ENCODE results near the gene MORN1.

MORN1 gene

GRCh38 chr1:2302292-2302925, 88.9 kb downstream of the MORN1 start:
- no peak for DNase-seq

- DNase-seq = no peak
These were observed 89.6 kb downstream of the MORN1 start for GRCh38 chr1:2301607-2302291.

DNA sequence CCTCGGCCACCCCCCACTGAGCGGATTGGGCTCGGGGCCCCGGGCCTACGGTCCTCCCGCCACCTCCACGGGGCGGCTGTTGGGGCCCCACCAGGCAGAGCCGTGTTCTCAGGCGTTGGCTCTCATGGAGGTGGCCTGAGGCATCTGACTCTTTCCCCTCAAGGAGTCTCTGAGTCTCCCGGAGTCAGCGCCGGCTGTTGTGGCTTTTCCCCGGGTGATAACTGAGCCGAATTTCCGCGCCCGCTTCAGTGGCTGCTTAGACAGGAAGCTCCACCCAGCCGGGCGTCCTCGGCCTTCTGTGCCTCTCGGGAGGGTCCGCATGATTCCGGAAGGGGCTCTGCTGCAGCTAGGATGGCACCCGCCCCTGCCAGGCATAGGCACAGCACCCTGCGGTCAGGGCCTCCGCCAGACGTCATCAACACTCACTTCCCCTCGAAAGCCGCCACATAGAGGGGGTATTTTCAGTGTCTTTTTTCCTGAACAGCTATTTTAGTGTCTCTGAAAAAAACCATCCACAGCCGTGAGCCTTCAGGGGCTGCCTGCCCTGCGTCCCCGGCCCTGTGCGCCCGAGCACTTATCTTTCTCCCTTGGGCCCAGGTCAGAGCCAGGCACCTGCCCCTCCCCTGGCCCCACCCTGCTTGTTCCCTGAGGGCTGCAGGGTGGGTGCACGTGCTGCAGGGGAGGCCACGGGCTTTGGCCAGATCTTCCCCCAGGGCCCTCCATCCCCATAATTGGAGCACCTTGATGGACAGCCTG, 90.3 kb downstream of the MORN1 start:
- no peak for DNase-seq

DNA sequence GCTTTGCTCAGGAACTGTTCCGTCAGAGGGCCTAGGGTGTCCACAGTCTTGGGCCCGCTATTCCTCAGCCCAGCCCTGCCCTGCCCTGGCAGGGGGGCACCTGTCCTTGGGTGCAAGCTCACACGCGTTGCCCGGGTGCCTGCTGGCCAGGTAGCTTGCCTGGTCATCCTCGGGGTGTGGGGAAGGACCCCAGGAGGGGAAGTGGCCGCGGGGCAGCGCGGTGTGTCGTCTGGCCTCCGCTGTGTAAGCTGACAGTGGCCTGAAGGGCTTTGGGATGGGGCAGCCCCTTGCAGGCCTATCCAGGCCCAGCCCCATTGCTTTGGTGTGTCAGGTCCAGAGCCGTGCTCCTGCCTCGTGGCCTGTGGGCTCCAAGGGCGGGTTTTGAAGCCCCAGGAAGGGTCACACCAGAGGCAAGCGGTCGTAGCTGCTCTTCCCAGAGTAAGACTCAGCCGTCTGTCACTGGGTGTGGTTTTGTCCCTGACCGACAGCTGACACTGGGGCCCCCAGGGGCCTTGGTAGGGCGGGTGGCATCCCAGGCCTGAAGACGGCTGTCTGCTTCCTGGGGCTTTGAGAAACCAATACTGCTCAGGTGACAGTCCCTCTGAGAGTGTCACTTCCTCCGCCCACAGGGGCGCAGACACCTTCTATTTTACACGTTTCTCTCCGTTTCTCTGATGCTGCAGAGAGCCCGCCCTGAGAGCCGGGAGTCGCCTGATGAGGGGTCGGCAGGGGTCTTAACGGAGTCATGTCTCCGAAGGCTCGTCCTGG, 91.2 kb downstream of the MORN1 start:
- DNase-seq = no peak

DNA sequence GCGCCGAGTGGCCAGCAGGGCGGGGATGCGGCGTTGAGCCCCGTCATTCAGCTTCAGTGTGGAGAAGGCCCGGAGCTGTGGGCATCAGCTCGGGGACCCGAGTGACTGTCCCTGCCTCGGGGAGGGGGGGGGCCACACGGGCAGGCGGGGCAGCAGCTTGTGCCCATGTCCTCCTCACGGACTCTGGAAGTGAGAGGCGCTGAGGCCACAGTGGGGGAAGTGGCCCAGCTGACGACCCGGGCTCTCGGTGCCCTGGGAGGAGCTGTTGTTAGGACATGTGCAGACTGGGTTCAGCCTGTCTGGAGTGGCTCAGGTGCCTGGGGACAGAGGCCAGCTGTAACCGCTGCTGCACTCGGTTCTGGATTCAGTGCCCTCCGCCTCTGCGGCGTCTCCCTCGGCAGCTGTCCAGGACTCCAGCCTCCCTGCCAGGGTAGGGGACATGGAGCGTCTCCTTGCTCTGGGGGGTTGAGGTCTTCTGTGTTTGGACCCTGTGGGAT, 92.2 kb downstream of the MORN1 start:
- DNase-seq = no peak

DNA sequence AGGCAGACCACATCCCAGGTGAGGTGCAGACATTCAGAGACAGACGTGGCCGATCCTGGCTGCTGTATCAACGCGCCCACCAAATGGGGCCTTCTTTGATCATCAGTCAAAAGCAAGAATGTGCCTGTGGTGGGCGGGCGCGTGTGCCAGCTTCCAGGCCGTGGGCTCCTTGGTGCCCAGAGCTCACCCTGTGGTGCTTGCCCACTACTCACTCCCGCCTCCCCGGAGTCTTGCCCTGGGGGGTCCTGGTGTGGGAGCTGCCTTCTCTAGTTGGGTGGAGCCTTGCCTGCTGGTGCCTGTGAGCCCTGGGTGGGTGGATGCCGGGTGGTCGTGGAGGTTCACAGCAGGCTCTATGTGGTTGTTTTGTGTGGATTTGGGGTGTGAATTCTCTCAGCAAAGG, 92.7 kb downstream of the MORN1 start:
- no peak for DNase-seq

- no peak for DNase-seq
These were observed 93.9 kb downstream of the MORN1 start for GRCh38 chr1:2297246-2298011.

DNA sequence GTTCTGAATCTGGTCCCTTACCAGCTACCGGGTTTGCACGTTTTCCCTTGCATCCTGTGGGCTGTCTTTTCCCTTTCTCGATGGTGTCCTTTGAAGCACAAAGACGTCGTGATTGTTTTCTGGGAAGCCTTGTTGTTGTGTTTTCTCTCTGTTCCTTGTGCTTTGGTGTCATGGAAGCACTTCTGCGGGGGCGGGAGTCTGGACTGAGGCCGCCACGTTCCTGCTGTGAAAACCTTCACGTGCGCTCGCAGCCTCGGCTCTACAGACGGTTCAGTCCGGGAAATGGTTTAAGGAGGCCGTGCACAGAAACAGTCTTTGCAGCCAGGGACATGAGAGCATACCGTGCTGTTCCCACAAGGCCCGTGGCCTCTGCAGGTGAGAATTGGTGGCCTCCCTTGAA, 94.7 kb downstream of the MORN1 start:
- no peak for DNase-seq

DNA sequence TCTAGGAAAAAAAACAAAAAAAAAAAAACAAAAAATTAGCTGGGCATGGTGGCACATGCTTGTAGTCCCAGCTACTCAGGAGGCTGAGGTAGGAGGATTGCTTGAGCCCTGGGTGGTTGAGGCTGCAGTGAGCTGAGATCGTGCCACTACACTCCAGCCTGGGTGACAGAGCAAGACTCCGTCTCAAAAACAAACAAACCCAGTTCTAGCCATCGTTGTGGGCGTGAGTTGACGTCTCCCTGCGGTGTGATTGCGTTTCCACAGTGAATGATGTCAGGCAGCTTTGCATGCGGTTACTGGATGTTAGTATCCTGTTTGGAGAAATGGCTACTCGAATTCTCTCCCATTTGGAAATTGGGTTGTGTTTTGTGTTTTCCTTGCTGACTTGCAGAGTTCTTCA, 95.1 kb downstream of the MORN1 start:
- DNase-seq = peak in 1 of 3 experiments; percentile 3

GRCh38 chr1:2295526-2295925, 95.8 kb downstream of the MORN1 start:
- no peak for DNase-seq

GRCh38 chr1:2294725-2295078, 96.7 kb downstream of the MORN1 start:
- DNase-seq = no peak

DNA sequence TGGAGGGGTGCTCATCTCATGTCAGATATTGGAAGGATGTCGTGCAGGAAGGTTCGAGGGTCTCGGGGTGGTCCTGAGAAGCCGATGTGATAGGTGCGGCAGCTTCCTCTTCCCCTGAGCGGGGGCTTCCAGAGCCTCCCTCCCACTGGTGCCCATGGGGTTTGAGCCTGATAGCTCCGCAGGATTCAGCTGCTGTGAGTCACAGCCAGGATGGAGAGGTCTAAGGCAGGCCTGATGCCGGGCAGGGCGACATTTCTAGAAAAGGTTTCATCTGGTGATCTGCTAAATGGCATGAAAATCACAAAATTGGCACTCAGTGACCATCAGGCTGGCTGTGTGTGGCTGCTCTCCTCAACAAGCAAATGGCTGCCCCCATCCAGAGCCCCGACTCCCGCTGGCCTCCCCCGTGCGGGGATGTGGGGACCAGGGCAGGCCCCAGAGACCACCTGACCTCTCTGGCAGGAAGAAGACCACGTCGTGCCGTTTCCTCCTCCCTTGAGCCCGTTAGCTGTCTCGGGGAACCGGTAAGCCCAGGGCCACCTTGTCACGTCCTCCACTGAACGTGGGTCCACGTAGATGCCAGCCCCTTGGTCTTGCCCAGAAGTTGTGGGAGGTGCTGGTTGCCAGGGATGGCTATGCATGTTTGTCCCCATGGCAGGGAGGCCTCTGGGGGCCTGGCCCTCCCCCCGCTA, 97.2 kb downstream of the MORN1 start:
- DNase-seq = no peak

DNA sequence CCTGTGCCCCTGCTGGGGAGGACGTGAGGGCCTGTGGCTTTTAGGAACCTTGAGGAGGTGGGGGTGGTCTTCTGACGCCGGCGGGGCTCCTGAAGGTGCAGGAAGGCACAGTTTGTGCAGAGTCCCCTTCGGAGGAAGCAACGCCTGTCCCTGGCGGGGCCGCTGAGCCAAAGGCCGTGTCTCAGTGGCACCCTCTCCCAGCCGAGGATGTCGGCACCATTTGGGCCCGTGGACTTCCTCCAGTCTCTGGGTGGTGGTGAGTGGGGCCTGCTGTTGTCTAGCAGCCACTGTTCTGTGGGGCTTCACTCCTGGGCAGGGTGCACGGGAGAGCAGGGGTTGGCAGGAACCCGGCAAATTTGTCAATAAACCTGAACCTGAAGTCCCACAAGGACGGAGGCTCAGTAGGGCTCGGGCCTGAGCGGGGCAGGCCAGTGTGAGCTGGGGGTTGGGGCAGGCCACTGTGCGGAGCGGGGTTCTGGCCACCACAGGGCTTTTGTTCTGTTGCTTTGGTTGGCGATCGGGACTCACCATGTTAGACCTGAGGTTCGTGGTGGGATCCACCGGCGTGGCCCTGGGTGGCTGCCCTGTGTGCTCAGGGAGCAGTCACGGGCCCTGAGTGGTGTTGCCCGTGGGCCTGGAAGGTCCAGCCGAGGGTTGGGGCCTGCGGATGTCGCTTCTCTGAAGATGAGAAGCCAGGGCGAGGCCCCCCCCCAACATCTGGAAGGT, 98.5 kb downstream of the MORN1 start:
- DNase-seq = no peak

DNA sequence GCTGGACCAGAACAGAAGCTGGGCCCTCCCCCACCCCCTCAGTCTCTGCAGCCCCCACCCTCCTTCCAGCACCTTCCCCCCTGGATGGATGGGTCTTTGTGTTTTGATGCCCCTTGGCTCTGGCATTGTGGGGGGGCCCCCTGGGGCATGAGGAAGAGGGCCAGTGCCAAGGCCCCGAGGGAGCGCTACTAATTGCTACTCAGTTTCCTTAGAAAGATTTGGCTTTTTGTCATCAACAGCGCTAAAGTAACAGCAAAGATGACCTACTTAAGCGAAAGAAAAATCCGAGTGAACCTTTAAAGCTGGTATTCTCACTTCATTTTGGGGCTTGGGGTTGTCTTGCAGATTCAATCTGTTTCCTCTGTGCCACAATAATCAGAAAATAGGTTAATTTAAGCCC, 99.8 kb downstream of the MORN1 start:
- no peak for DNase-seq

DNA sequence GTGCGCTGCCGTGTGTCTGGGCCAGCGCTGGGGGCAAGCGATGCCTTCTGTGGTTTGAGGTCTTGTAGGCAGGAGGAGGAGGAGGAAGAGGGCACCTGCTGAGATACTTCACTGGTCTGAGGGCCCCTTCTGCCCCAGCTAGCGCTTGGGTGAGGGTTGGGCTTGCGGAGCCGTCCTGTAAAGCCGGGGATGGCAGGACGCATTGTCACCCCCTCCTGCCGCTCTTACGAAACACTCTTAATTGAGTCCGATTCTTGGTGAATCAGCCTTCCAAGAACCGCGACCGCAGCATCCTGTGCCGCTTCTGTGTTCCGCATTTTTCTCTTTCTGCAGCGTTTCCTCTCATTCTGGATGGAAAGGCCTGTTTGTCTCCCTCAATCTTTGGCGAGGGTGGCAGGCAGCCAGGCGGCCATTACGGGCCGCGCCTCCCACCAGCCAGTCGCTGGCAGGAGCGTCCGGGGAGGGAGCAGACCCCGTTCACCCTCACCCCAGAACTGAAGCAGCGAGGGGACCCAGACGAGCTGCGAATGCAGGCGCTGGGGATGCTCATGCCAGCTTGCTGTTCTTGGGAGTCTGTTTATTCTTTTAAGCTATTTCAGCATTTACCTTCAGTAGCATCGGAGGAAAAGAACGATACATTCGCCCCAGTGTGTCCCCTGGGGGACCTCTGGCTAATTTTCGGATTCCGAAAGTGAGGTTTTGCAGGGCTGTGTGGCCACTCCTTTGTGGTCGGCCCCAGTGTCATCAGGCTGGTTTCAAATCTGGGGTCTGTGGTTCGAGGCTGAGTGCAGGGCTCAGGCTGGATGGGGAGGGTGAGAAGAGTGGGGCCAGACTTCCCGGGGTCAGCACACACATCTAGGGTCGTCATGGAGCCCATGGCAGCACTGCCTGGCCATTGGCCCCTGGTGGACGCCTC, 100.5 kb downstream of the MORN1 start:
- no peak for DNase-seq

DNA sequence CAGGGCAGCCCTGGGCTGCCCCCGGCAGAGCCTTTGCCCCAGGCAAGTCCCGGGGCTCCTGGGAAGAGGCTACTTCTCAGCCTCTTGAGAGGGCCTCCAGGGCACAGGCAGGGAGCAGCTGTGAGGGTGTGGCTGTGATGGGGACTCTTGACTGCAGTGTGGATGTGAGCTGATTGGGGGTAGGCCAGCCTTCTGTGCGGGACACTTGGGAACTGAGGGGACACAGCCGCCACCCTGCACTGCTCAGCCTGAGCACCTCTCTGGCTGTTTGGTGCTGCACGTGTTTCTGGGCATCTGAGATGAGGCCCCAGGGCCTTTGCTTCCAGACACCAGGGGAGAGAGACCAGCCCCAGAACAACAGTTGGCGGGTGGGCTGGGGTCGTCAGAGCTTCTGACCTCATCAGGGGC, 101.2 kb downstream of the MORN1 start:
- DNase-seq = no peak

GRCh38 chr1:2289607-2290006, 101.7 kb downstream of the MORN1 start:
- DNase-seq = no peak

DNA sequence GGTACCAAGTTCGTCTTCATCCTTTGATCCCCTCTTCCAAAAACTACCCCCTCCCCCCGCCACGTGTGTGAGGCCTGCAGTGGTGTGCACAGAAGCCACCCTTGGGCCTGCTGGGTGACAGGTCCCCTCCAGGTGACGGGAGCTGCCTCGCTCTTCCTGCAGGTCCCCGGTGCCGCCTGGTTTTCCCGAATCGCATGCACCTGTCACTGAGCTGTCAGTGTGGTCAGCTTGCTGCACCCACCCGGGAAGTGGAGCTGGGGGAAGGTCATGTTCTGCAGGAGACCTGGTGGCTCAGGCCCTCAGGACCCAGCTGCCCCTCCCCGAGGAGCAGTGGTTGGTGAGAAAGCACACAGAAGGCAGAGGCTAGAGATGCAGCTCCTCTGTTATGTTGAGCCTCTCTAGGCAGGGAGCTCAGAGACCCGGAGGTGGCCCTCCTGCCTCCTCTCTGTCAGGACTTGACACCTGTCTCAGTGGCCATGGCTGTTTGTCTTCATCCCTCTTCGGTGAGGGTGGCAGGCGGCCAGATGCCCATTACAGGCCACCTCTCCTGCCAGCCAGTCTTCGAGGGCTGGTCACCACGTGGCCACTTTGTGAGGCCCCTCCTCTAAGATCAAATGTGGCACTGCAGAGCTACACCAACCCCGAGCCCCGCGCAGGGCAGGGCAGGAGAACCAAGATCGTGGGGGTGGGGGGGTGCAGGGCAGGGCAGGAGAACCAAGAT, 102.4 kb downstream of the MORN1 start:
- DNase-seq = no peak

DNA sequence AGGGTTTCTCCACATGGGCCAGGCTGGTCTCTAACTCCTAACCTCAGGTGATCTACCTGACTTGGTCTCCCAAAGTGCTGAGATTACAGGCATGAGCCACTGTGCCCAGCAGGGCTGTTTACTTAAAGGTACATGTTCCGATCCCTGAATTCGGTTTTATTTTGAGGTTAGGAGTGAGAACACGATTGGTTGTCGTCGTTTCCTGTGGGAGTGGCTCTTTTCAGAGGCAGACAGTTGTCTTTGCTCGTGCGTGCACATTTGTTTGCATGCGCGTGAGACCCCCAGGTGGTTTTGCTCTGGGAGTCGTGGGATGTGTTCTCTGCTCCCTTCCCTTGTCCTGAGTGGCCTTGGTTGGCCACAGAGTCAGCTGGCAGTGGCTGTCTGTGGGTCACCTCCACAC, 103.0 kb downstream of the MORN1 start:
- no peak for DNase-seq
